Suprapubic skin (tissue), 4 donors: Measurements from ENCODE around the gene COL6A1. TPM values are rescaled to one million over a fixed set of nuclear protein-coding genes. Genes with fewer than 3 reads are reported as not detected.

Source experiments
- DNase-seq, 2 donors: peaks; one replicate each; pipeline ENCODE4 v3.0.0-alpha.2; 2019; ENCODE audit warnings: low spot score in 2 of 2
- H3K27ac ChIP-seq: fragments of 200-600 bp; sonication (generic); one replicate; pipeline ENCODE4 v1.5.1; 2019
- H3K27me3 ChIP-seq: fragments of 200-600 bp; sonication (generic); one replicate; pipeline ENCODE4 v1.5.1; 2019
- H3K36me3 ChIP-seq: fragments of 200-600 bp; sonication (generic); one replicate; pipeline ENCODE4 v1.5.1; 2019
- H3K4me1 ChIP-seq: fragments of 200-600 bp; sonication (generic); one replicate; pipeline ENCODE4 v1.5.1; 2019
- H3K4me3 ChIP-seq: fragments of 200-600 bp; sonication (generic); one replicate; pipeline ENCODE4 v1.5.1; 2019; ENCODE audit warnings: mild to moderate bottlenecking
- H3K9me3 ChIP-seq: fragments of 200-600 bp; sonication (generic); one replicate; pipeline ENCODE4 v1.5.1; 2019
- CTCF ChIP-seq, 2 donors: fragments of 200-600 bp in 1 of 2; fragments of 450-650 bp in 1 of 2; sonication (generic) in 1 of 2; IDR thresholded peaks; one replicate each; pipeline ENCODE4 v1.5.1; 2016 to 2019; ENCODE audit warnings: antibody characterized with exemption in 2 of 2, mild to moderate bottlenecking in 1 of 2, moderate library complexity in 1 of 2
- EP300 ChIP-seq: sonication (generic); formaldehyde crosslinking; IDR thresholded peaks from one replicate; pipeline ENCODE4 v1.6.1; 2017; ENCODE audit warnings: antibody characterized with exemption
- POLR2A ChIP-seq, 2 donors: fragments of 450-650 bp; IDR thresholded peaks; one replicate each; pipeline ENCODE4 v1.6.1; 2017; ENCODE audit warnings: antibody characterized with exemption in 2 of 2, mild to moderate bottlenecking in 2 of 2, moderate library complexity in 2 of 2
- POLR2AphosphoS5 ChIP-seq, 3 donors: sonication (generic); formaldehyde crosslinking; IDR thresholded peaks; one replicate each; pipeline ENCODE4 v1.6.1; 2017; ENCODE audit warnings: antibody characterized with exemption in 3 of 3
- WGBS: methylation state at CpG from one replicate; pipeline ENCODE4 v1.1.5; 2018; 5-methylcytosine and 5-hydroxymethylcytosine counted together
- total RNA-seq, 4 donors: library from RNA; depleted of rRNA; stranded (reverse); fragments of >200 nt; gene quantifications; one replicate each; pipeline ENCODE4 v1.1.0, GENCODE V29; 2016

COL6A1 gene
- total RNA-seq, 4 donors from 2014 or later, result 105 to 123 (median 109) TPM

GRCh38 chr21:45996311-45997204 lies 15.0 kb downstream of the COL6A1 start:
- Histone ChIP-seq H3K4me1 (peaks cover 12% of the 10 kb centered on the region), H3K4me3 (no peak overlapping the region), H3K9me3 (no peaks in the 10 kb centered on the region), H3K27me3 (no peaks in the 10 kb centered on the region), H3K36me3 (peaks cover 77% of the 10 kb centered on the region), H3K27ac (no peak overlapping the region)
- peak; percentile 60 to 76 for DNase-seq
- TF ChIP-seq POLR2A (IDR thresholded peaks at IDR 0.05) (no peak), CTCF (IDR thresholded peaks at IDR 0.05) (no peak), EP300 (no peak), POLR2AphosphoS5 (IDR thresholded peaks at IDR 0.05) (no peak)
- 84% methylated on average over 15 of the region's 27 CpGs for WGBS

GRCh38 chr21:45997205-45997494 lies 15.6 kb downstream of the COL6A1 start:
- Histone ChIP-seq H3K27ac (no peak overlapping the region), H3K36me3 (peaks cover 77% of the 10 kb centered on the region), H3K4me1 (peaks cover 12% of the 10 kb centered on the region), H3K9me3 (no peaks in the 10 kb centered on the region), H3K27me3 (no peaks in the 10 kb centered on the region), H3K4me3 (no peak overlapping the region)
- 86% methylated on average over 6 of the region's 9 CpGs for WGBS
- DNase-seq, result peak; percentile 43 to 63
- TF ChIP-seq POLR2AphosphoS5 (IDR thresholded peaks at IDR 0.05), result no peak
- TF ChIP-seq CTCF (IDR thresholded peaks at IDR 0.05), result no peak
- TF ChIP-seq POLR2A (IDR thresholded peaks at IDR 0.05), result no peak
- TF ChIP-seq EP300, result no peak

- Histone ChIP-seq H3K27me3 (no peaks in the 10 kb centered on the region), H3K4me3 (no peak overlapping the region), H3K27ac (no peak overlapping the region), H3K36me3 (peaks cover 78% of the 10 kb centered on the region), H3K4me1 (peaks cover 12% of the 10 kb centered on the region), H3K9me3 (no peaks in the 10 kb centered on the region)
- 100% methylated on average over 2 of the region's 38 CpGs for WGBS
- DNase-seq, result peak; percentile 61 to 72
- TF ChIP-seq EP300 (no peak), POLR2A (IDR thresholded peaks at IDR 0.05) (no peak), CTCF (IDR thresholded peaks at IDR 0.05) (no peak), POLR2AphosphoS5 (IDR thresholded peaks at IDR 0.05) (no peak)
Observed at GRCh38 chr21:45997495-45998275, 16.1 kb downstream of the COL6A1 start.

- Histone ChIP-seq H3K36me3 (peaks cover 79% of the 10 kb centered on the region), H3K27ac (no peak overlapping the region), H3K9me3 (no peaks in the 10 kb centered on the region), H3K4me1 (peaks cover 8% of the 10 kb centered on the region), H3K4me3 (no peak overlapping the region), H3K27me3 (no peaks in the 10 kb centered on the region)
- TF ChIP-seq EP300 (no peak), POLR2A (IDR thresholded peaks at IDR 0.05) (no peak), POLR2AphosphoS5 (IDR thresholded peaks at IDR 0.05) (no peak), CTCF (IDR thresholded peaks at IDR 0.05) (no peak)
- 94% methylated on average over 20 of the region's 22 CpGs for WGBS
- peak; percentile 62 for DNase-seq
Observed at GRCh38 chr21:45998276-45998701, 16.7 kb downstream of the COL6A1 start.
